ENCODE results near the gene KLHL7.
A peak's percentile ranks its signal among the peaks of the same experiment; 100 is the strongest.

The KLHL7 gene

GRCh38 chr7:23105644-23106056 is at the start of gene KLHL7:
KLHL7 (plus strand) TSS chr7:23105785; CDS start chr7:23106027, 242 bp downstream.
- DNase-seq (ENCODE audit: low spot score) = peak; percentile 94

GRCh38 chr7:23058408-23059096 is 47.0 kb upstream of the KLHL7 start:
- no peak for DNase-seq (ENCODE audit: low spot score)

- DNase-seq (ENCODE audit: low spot score) = no peak
These were observed 44.3 kb upstream of the KLHL7 start for GRCh38 chr7:23061327-23061726.

GRCh38 chr7:23062452-23062851 is 43.1 kb upstream of the KLHL7 start:
- no peak for DNase-seq (ENCODE audit: low spot score)

GRCh38 chr7:23065974-23066373 is 39.6 kb upstream of the KLHL7 start:
- no peak for DNase-seq (ENCODE audit: low spot score)

- DNase-seq (ENCODE audit: low spot score) = no peak
These were observed 38.3 kb upstream of the KLHL7 start for GRCh38 chr7:23067271-23067670.

GRCh38 chr7:23072048-23072447 is 33.5 kb upstream of the KLHL7 start:
- no peak for DNase-seq (ENCODE audit: low spot score)

- peak; percentile 20 for DNase-seq (ENCODE audit: low spot score)
These were observed 32.7 kb upstream of the KLHL7 start for GRCh38 chr7:23072922-23073321.

GRCh38 chr7:23074443-23075261 is 30.9 kb upstream of the KLHL7 start:
- DNase-seq (ENCODE audit: low spot score) = no peak

- DNase-seq (ENCODE audit: low spot score) = no peak
These were observed 30.0 kb upstream of the KLHL7 start for GRCh38 chr7:23075571-23075970.

GRCh38 chr7:23076772-23077171 is 28.8 kb upstream of the KLHL7 start:
- no peak for DNase-seq (ENCODE audit: low spot score)

GRCh38 chr7:23093111-23093510 is 12.5 kb upstream of the KLHL7 start:
- no peak for DNase-seq (ENCODE audit: low spot score)

GRCh38 chr7:23093546-23093945 is 12.0 kb upstream of the KLHL7 start:
- no peak for DNase-seq (ENCODE audit: low spot score)

GRCh38 chr7:23096518-23097290 is 8.9 kb upstream of the KLHL7 start:
- DNase-seq (ENCODE audit: low spot score) = no peak

- no peak for DNase-seq (ENCODE audit: low spot score)
These were observed 7.6 kb upstream of the KLHL7 start for GRCh38 chr7:23098029-23098428.

- no peak for DNase-seq (ENCODE audit: low spot score)
These were observed 7.1 kb upstream of the KLHL7 start for GRCh38 chr7:23098460-23098859.

- peak; percentile 31 for DNase-seq (ENCODE audit: low spot score)
These were observed 4.9 kb upstream of the KLHL7 start for GRCh38 chr7:23100697-23101096.

GRCh38 chr7:23105086-23105643 is 420 bp upstream of the KLHL7 start:
- no peak for DNase-seq (ENCODE audit: low spot score)

GRCh38 chr7:23106057-23106822 is 655 bp downstream of the KLHL7 start:
- peak; percentile 34 for DNase-seq (ENCODE audit: low spot score)

- DNase-seq (ENCODE audit: low spot score) = no peak
These were observed 1.5 kb downstream of the KLHL7 start for GRCh38 chr7:23106823-23107663.

- DNase-seq (ENCODE audit: low spot score) = no peak
These were observed 2.2 kb downstream of the KLHL7 start for GRCh38 chr7:23107781-23108180.

Data from iPS-NIHi11 (cell line).